Gastrocnemius medialis (tissue), 4 donors: ENCODE measurements around the gene PER3. TPM values are rescaled to one million over a fixed set of nuclear protein-coding genes. Genes with fewer than 3 reads are reported as not detected.

ENCODE experiments used
- ATAC-seq, 2 donors: fragments of 150-250 bp; one replicate each; pipeline ENCODE4 v1.9.1; 2016
- DNase-seq, 2 donors: peaks; one replicate each; pipeline ENCODE4 v3.0.0-alpha.2; 2019
- H3K27ac ChIP-seq, 4 donors: fragments of 200-600 bp; sonication (generic); 1 replicate in 1 of 4; 2 replicates in 3 of 4; pipeline ENCODE4 v1.5.1; 2016 to 2018; ENCODE audit warnings: mild to moderate bottlenecking in 2 of 4, moderate library complexity in 1 of 4
- H3K27me3 ChIP-seq, 3 donors: fragments of 200-600 bp; sonication (generic) in 2 of 3; 1 replicate in 1 of 3; 2 replicates in 2 of 3; pipeline versions ENCODE4 v1.5.1 to v1.6.0; 2016 to 2019; ENCODE audit warnings: mild to moderate bottlenecking in 1 of 3, moderate library complexity in 1 of 3
- H3K36me3 ChIP-seq, 2 donors: fragments of 200-600 bp; sonication (generic) in 1 of 2; one replicate each; pipeline ENCODE4 v1.5.1; 2017 to 2018
- H3K4me1 ChIP-seq, 2 donors: fragments of 200-600 bp; sonication (generic) in 1 of 2; one replicate each; pipeline ENCODE4 v1.5.1; 2016 to 2017; ENCODE audit warnings: mild to moderate bottlenecking in 2 of 2
- H3K4me3 ChIP-seq, 4 donors: fragments of 200-600 bp; sonication (generic) in 3 of 4; 1 replicate in 1 of 4; 2 replicates in 3 of 4; pipeline ENCODE4 v1.5.1; 2016 to 2019; ENCODE audit warnings: mild to moderate bottlenecking in 2 of 4
- H3K9me3 ChIP-seq, 3 donors: fragments of 200-600 bp; sonication (generic) in 2 of 3; 1 replicate in 1 of 3; 2 replicates in 2 of 3; pipeline ENCODE4 v1.5.1; 2016 to 2019
- CTCF ChIP-seq, 5 experiments: fragments of 450-650 bp in 3 of 5; fragments of 200-600 bp in 2 of 5; sonication (generic) in 2 of 5; IDR thresholded peaks in 4 of 5; conservative IDR thresholded peaks in 1 of 5; 1 replicate in 4 of 5; 2 replicates in 1 of 5; pipeline ENCODE4 v1.5.1; 2016 to 2019; ENCODE audit warnings: antibody characterized with exemption in 5 of 5, mild to moderate bottlenecking in 3 of 5, moderate library complexity in 3 of 5
- POLR2A ChIP-seq, 2 donors: fragments of 450-650 bp; IDR thresholded peaks; one replicate each; pipeline ENCODE4 v1.6.1; 2017; ENCODE audit warnings: antibody characterized with exemption in 2 of 2, mild to moderate bottlenecking in 2 of 2, moderate library complexity in 2 of 2
- in situ Hi-C, 4 donors: fragments of 200-750 bp; cut with MboI; loops; one replicate each; pipeline versions ENCODE4 v1.15.0 to v1.8.0; 2017; ENCODE audit warnings: low sequenced_read_pairs in 4 of 4
- intact Hi-C: fragments of 100-400 bp; cut with DNase I; formaldehyde crosslinking; loops from one replicate; pipeline ENCODE4 v1.15.1; 2023; ENCODE audit warnings: low total_unique reads
- total RNA-seq, 4 donors: library from RNA; depleted of rRNA; stranded (reverse); fragments of >200 nt; gene quantifications; one replicate each; pipeline versions ENCODE4 v1.1.0 to v1.2.3, GENCODE V29; 2016

The PER3 gene
- total RNA-seq, 4 donors from 2014 or later = 3.7 to 7.1 (median 5.5) TPM

GRCh38 chr1:7862211-7863060 lies 78.3 kb downstream of the PER3 start:
- TF ChIP-seq POLR2A (IDR thresholded peaks at IDR 0.05) (no peak), CTCF (IDR thresholded peaks at IDR 0.05 in 4 of 5, conservative IDR thresholded peaks at IDR 0.05 in 1 of 5) (no peak)
- H3K4me1 ChIP-seq = no peaks in the 10 kb centered on the region
- in situ Hi-C loops = no loop called here

GRCh38 chr1:7863756-7864328 lies 79.8 kb downstream of the PER3 start:
- no peaks in the 10 kb centered on the region for H3K36me3 ChIP-seq
- no peaks in the 10 kb centered on the region for H3K27me3 ChIP-seq
- in situ Hi-C loops (no loop called here), intact Hi-C loops (no loop called here)
- no peaks in the 10 kb centered on the region for H3K4me1 ChIP-seq
- ATAC-seq (no peak), DNase-seq (no peak)
- TF ChIP-seq CTCF (IDR thresholded peaks at IDR 0.05 in 4 of 5, conservative IDR thresholded peaks at IDR 0.05 in 1 of 5) (no peak), POLR2A (IDR thresholded peaks at IDR 0.05) (no peak)
- H3K27ac ChIP-seq = no peak overlapping the region
- H3K9me3 ChIP-seq = no peaks in the 10 kb centered on the region
- no peak overlapping the region for H3K4me3 ChIP-seq

More at GRCh38 chr1:7862211-7863060, 78.3 kb downstream of the PER3 start:
- no peaks in the 10 kb centered on the region for H3K9me3 ChIP-seq
- intact Hi-C loops = no loop called here
- DNase-seq = no peak
- no peak overlapping the region for H3K27ac ChIP-seq
- no peak overlapping the region for H3K4me3 ChIP-seq
- ATAC-seq = no peak
- no peaks in the 10 kb centered on the region for H3K36me3 ChIP-seq
- no peaks in the 10 kb centered on the region for H3K27me3 ChIP-seq

GRCh38 chr1:7865978-7866377 lies 81.9 kb downstream of the PER3 start:
- intact Hi-C loops = no loop called here
- H3K9me3 ChIP-seq = no peaks in the 10 kb centered on the region
- DNase-seq (no peak), ATAC-seq (no peak)
- no peaks in the 10 kb centered on the region for H3K36me3 ChIP-seq
- no peak overlapping the region for H3K27ac ChIP-seq
- no peak for TF ChIP-seq CTCF (IDR thresholded peaks at IDR 0.05 in 4 of 5, conservative IDR thresholded peaks at IDR 0.05 in 1 of 5)
- in situ Hi-C loops = no loop called here
- H3K4me1 ChIP-seq = no peaks in the 10 kb centered on the region
- H3K27me3 ChIP-seq = no peaks in the 10 kb centered on the region
- H3K4me3 ChIP-seq = no peak overlapping the region

GRCh38 chr1:7868070-7868780 lies 84.1 kb downstream of the PER3 start:
- intact Hi-C loops (no loop called here), in situ Hi-C loops (no loop called here)
- Histone ChIP-seq H3K27ac (no peak overlapping the region), H3K27me3 (no peaks in the 10 kb centered on the region), H3K36me3 (no peaks in the 10 kb centered on the region), H3K4me3 (no peak overlapping the region), H3K9me3 (no peaks in the 10 kb centered on the region), H3K4me1 (no peaks in the 10 kb centered on the region)
- DNase-seq (no peak), ATAC-seq (no peak)
- no peak for TF ChIP-seq POLR2A (IDR thresholded peaks at IDR 0.05)
- TF ChIP-seq CTCF (IDR thresholded peaks at IDR 0.05 in 4 of 5, conservative IDR thresholded peaks at IDR 0.05 in 1 of 5) = no peak
